ENCODE measurements around the gene WDR33.

DNA sequence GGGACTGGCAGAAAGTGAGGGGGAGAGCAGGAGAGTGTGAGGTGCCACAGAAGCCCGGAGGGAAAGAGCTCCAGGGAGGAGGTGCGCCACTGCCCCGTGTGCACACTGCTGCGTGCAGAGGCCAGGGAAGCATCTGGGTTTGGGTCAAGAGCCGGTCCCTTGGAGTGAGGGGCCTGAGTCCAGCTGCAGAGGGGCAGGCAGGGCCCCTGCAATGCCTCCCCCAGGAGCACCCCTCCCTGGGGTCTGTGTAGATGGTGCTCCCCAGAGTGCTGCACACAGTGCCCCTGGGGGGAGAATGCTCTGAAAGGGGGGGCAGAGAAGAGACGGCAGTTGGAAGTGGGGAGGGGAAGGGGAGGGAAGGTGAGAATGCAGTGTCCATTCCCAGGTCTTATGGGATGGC is 132.0 kb downstream of the WDR33 start:
- TF ChIP-seq, protein P1, sequence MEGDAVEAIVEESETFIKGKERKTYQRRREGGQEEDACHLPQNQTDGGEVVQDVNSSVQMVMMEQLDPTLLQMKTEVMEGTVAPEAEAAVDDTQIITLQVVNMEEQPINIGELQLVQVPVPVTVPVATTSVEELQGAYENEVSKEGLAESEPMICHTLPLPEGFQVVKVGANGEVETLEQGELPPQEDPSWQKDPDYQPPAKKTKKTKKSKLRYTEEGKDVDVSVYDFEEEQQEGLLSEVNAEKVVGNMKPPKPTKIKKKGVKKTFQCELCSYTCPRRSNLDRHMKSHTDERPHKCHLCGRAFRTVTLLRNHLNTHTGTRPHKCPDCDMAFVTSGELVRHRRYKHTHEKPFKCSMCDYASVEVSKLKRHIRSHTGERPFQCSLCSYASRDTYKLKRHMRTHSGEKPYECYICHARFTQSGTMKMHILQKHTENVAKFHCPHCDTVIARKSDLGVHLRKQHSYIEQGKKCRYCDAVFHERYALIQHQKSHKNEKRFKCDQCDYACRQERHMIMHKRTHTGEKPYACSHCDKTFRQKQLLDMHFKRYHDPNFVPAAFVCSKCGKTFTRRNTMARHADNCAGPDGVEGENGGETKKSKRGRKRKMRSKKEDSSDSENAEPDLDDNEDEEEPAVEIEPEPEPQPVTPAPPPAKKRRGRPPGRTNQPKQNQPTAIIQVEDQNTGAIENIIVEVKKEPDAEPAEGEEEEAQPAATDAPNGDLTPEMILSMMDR (tag by site-specific recombination; IDR thresholded peaks at IDR 0.05) = no peak
- TF ChIP-seq RBAK (tag by site-specific recombination; IDR thresholded peaks at IDR 0.05) = no peak
- TF ChIP-seq, protein P2, sequence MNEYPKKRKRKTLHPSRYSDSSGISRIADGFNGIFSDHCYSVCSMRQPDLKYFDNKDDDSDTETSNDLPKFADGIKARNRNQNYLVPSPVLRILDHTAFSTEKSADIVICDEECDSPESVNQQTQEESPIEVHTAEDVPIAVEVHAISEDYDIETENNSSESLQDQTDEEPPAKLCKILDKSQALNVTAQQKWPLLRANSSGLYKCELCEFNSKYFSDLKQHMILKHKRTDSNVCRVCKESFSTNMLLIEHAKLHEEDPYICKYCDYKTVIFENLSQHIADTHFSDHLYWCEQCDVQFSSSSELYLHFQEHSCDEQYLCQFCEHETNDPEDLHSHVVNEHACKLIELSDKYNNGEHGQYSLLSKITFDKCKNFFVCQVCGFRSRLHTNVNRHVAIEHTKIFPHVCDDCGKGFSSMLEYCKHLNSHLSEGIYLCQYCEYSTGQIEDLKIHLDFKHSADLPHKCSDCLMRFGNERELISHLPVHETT (tag by site-specific recombination; IDR thresholded peaks at IDR 0.05) = no peak
- TF ChIP-seq, protein P3, sequence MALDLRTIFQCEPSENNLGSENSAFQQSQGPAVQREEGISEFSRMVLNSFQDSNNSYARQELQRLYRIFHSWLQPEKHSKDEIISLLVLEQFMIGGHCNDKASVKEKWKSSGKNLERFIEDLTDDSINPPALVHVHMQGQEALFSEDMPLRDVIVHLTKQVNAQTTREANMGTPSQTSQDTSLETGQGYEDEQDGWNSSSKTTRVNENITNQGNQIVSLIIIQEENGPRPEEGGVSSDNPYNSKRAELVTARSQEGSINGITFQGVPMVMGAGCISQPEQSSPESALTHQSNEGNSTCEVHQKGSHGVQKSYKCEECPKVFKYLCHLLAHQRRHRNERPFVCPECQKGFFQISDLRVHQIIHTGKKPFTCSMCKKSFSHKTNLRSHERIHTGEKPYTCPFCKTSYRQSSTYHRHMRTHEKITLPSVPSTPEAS (tag by site-specific recombination; IDR thresholded peaks at IDR 0.05) = no peak
- TF ChIP-seq SCRT2 (tag by site-specific recombination; IDR thresholded peaks at IDR 0.05) = no peak
- TF ChIP-seq, protein P4, sequence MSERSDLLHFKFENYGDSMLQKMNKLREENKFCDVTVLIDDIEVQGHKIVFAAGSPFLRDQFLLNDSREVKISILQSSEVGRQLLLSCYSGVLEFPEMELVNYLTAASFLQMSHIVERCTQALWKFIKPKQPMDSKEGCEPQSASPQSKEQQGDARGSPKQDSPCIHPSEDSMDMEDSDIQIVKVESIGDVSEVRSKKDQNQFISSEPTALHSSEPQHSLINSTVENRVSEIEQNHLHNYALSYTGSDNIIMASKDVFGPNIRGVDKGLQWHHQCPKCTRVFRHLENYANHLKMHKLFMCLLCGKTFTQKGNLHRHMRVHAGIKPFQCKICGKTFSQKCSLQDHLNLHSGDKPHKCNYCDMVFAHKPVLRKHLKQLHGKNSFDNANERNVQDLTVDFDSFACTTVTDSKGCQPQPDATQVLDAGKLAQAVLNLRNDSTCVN (tag by site-specific recombination; optimal IDR thresholded peaks at IDR 0.05) = no peak
- TF ChIP-seq, protein P5, sequence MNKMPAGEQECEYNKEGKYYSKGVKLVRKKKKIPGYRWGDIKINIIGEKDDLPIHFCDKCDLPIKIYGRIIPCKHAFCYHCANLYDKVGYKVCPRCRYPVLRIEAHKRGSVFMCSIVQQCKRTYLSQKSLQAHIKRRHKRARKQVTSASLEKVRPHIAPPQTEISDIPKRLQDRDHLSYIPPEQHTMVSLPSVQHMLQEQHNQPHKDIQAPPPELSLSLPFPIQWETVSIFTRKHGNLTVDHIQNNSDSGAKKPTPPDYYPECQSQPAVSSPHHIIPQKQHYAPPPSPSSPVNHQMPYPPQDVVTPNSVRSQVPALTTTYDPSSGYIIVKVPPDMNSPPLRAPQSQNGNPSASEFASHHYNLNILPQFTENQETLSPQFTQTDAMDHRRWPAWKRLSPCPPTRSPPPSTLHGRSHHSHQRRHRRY (tag by site-specific recombination; IDR thresholded peaks at IDR 0.05) = no peak
- no peak for TF ChIP-seq SP3 (tag by site-specific recombination; IDR thresholded peaks at IDR 0.05)
- no peak for TF ChIP-seq OSR2 (tag by site-specific recombination; IDR thresholded peaks at IDR 0.05)
- TF ChIP-seq ZSCAN16 (tag by site-specific recombination; IDR thresholded peaks at IDR 0.05) = no peak
- TF ChIP-seq TCF7L2 (IDR thresholded peaks at IDR 0.05; ENCODE audit: borderline replicate concordance, low read depth, low read length) = no peak
- no peak for TF ChIP-seq ZNF311 (tag by site-specific recombination; IDR thresholded peaks at IDR 0.05; ENCODE audit: borderline replicate concordance)
- no peak for TF ChIP-seq ZNF184 (tag by site-specific recombination; IDR thresholded peaks at IDR 0.05)
- TF ChIP-seq REPIN1 (tag by site-specific recombination; IDR thresholded peaks at IDR 0.05; ENCODE audit: low read depth) = no peak

Measured in HEK293 (cell line).